Activated naive CD8-positive, alpha-beta T cell treated with anti-CD3 and anti-CD28 coated beads, Interleukin-2, amount 50 U/mL, for 24 hours (primary cell): ENCODE measurements around the gene AKAP6.

Experiments
- ATAC-seq: fragments of 150-1000 bp; cut with Tn5 transposase; one replicate; pipeline ENCODE4 v1.10.0; 2021
- DNase-seq: peaks from one replicate; pipeline ENCODE4 v3.0.0; 2021
- H3K27ac Mint-ChIP-seq: one replicate; pipeline ENCODE4 v1.8.0; 2021; ENCODE audit warnings: mild to moderate bottlenecking, mixed read lengths
- H3K27me3 Mint-ChIP-seq: one replicate; pipeline ENCODE4 v1.8.0; 2021; ENCODE audit warnings: mixed read lengths
- H3K36me3 Mint-ChIP-seq: one replicate; pipeline ENCODE4 v1.8.0; 2021; ENCODE audit warnings: low read depth, mixed read lengths
- H3K4me1 Mint-ChIP-seq: one replicate; pipeline ENCODE4 v1.8.0; 2021; ENCODE audit warnings: mixed read lengths
- H3K4me3 Mint-ChIP-seq: one replicate; pipeline ENCODE4 v1.8.0; 2021; ENCODE audit warnings: mild to moderate bottlenecking, moderate library complexity, mixed read lengths
- H3K9me3 Mint-ChIP-seq: one replicate; pipeline ENCODE4 v1.8.0; 2021; ENCODE audit warnings: mixed read lengths

Gene AKAP6

DNA sequence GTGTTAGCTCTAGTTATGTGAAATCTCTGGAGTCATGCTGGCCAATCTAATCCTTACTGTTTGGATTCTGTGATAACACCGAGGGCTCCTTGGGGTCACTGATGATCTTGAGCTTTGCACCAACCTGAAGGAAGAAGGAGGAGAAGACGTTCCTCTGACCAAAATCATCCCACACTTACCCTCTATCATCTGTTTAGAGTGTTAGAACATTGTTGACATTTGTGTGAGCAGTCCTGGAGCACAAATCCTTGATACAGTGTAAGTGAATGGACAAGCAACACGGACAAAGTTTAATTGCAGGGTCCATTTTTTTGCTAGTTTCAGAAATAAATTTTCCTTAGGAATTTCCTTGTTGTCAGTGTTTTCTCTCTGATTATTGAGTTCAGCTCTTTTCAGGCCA lies 181.7 kb downstream of the AKAP6 start:
- no peak for DNase-seq
- Mint-ChIP-seq H3K27ac (no peak overlapping the region), H3K4me1 (no peaks in the 10 kb centered on the region), H3K9me3 (no peaks in the 10 kb centered on the region), H3K4me3 (no peak overlapping the region), H3K27me3 (no peaks in the 10 kb centered on the region), H3K36me3 (no peaks in the 10 kb centered on the region)
- no peak for ATAC-seq

DNA sequence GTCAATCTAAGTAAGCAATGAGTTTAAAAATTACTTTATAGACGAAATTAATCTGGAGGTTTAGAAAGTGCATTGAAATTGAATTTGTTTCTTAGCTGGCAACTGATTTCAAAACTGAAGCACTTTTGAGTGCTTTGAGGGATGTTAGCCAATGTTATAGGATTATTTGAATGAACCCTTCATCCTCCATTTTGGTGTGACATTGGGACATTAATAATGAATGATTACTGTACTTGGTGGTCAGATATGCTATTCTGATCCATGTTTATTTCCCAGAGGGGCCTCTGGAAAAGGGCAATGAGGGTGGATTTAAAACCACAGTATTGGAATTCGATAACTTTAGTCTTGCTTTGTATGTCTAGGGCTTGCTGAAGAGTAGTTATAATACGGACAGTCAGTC lies 183.2 kb downstream of the AKAP6 start:
- H3K4me3 Mint-ChIP-seq = no peak overlapping the region
- DNase-seq (no peak), ATAC-seq (no peak)
- no peaks in the 10 kb centered on the region for H3K27me3 Mint-ChIP-seq
- no peaks in the 10 kb centered on the region for H3K36me3 Mint-ChIP-seq
- H3K4me1 Mint-ChIP-seq = no peaks in the 10 kb centered on the region
- no peaks in the 10 kb centered on the region for H3K9me3 Mint-ChIP-seq
- H3K27ac Mint-ChIP-seq = no peak overlapping the region

DNA sequence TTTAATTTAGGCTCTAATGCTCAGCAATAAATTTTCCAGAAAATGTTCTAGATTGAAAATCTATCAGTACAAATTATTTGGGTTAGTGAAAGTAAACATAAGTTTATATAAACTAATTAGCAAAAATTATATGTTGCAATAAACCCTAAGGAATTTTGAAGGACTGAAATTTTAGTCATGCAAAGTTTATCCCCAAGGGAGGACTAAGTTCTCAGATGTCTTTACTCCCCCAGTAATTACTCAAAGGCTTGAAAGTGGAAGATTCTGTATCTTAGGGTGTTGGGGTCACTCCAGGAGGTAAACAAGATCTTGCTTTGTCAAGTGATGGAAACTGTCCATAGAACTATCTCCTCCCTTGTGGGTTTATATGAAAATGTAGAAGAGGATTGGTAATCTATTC lies 183.7 kb downstream of the AKAP6 start:
- no peaks in the 10 kb centered on the region for H3K36me3 Mint-ChIP-seq
- ATAC-seq (no peak), DNase-seq (no peak)
- H3K9me3 Mint-ChIP-seq = no peaks in the 10 kb centered on the region
- no peaks in the 10 kb centered on the region for H3K27me3 Mint-ChIP-seq
- H3K4me1 Mint-ChIP-seq = no peaks in the 10 kb centered on the region
- no peak overlapping the region for H3K27ac Mint-ChIP-seq
- H3K4me3 Mint-ChIP-seq = no peak overlapping the region

GRCh38 chr14:32513571-32514009 lies 184.5 kb downstream of the AKAP6 start:
- peaks cover 6% of the 10 kb centered on the region for H3K9me3 Mint-ChIP-seq
- no peaks in the 10 kb centered on the region for H3K36me3 Mint-ChIP-seq
- H3K4me1 Mint-ChIP-seq = no peaks in the 10 kb centered on the region
- no peak for DNase-seq
- no peak overlapping the region for H3K4me3 Mint-ChIP-seq
- ATAC-seq = no peak
- H3K27ac Mint-ChIP-seq = no peak overlapping the region
- no peaks in the 10 kb centered on the region for H3K27me3 Mint-ChIP-seq

DNA sequence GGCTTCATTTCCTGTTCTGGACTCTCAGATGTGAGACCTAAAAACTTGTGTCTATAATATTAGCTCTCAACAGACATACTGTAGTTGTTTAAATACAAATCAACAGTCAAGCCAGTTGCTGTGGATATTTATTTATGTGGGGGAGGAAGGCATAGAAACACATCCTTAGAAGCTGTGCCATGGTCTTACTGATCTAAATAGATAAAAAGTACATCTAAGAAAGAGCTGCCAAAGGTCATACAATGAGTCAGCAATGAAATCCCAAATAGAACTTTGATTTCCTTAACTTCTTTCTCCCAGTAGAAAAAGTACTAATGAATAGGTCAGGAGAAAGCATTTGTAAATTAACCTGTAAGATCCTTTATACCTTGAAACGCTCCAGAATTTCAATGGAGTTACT lies 185.1 kb downstream of the AKAP6 start:
- H3K4me1 Mint-ChIP-seq = no peaks in the 10 kb centered on the region
- no peak overlapping the region for H3K4me3 Mint-ChIP-seq
- H3K36me3 Mint-ChIP-seq = no peaks in the 10 kb centered on the region
- no peak for ATAC-seq
- H3K27me3 Mint-ChIP-seq = no peaks in the 10 kb centered on the region
- H3K27ac Mint-ChIP-seq = no peak overlapping the region
- DNase-seq = no peak
- H3K9me3 Mint-ChIP-seq = peaks cover 9% of the 10 kb centered on the region

DNA sequence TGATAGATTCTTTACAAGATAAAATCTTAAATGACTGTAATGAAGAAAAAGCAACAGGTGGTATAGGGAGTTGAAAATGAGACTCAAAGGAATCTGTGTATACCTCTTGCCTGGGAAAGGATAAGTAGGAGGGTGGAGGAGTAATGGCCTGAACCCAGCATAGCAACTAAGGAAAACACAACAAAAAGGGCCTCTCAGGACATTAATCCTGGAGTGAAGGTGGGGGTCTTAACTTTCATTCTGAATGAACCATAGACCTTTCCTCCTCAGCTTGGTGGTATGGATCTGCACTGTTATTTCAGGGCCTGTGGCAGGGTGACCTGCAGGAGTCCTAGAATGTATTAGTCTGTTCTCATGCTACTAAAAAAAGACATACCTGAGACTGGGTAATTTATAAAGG lies 185.6 kb downstream of the AKAP6 start:
- Mint-ChIP-seq H3K9me3 (peaks cover 9% of the 10 kb centered on the region), H3K36me3 (no peaks in the 10 kb centered on the region), H3K4me3 (no peak overlapping the region)

GRCh38 chr14:32524609-32525375 lies 195.7 kb downstream of the AKAP6 start:
- Mint-ChIP-seq H3K36me3 (no peaks in the 10 kb centered on the region), H3K4me3 (no peak overlapping the region), H3K4me1 (no peaks in the 10 kb centered on the region), H3K27me3 (peaks cover 3% of the 10 kb centered on the region), H3K9me3 (peaks cover 12% of the 10 kb centered on the region), H3K27ac (no peak overlapping the region)
- DNase-seq = no peak
- ATAC-seq = no peak

More for the DNA sequence above, 185.6 kb downstream of the AKAP6 start:
- ATAC-seq (no peak), DNase-seq (no peak)
- Mint-ChIP-seq H3K27ac (no peak overlapping the region), H3K4me1 (no peaks in the 10 kb centered on the region), H3K27me3 (no peaks in the 10 kb centered on the region)

DNA sequence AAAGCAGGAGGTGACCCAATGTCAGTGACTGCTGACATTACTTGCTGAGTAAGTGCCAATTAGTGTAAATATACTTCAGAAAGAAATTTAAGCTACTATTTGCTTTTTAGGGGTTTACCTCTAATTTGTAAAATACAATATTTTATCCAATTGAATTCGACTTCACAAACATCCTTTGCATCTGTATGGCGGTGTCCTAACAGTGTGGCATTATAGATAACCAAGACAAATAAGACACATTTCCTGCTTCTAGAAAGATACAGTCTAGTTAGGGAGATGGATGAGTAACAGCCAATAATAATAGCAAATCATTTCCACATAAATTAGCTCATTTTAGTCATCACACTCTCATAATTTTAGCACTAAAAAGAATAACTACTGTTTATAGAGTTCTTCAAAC lies 196.5 kb downstream of the AKAP6 start:
- DNase-seq (no peak), ATAC-seq (no peak)
- H3K36me3 Mint-ChIP-seq = no peaks in the 10 kb centered on the region
- H3K27me3 Mint-ChIP-seq = peaks cover 3% of the 10 kb centered on the region
- no peaks in the 10 kb centered on the region for H3K4me1 Mint-ChIP-seq
- no peak overlapping the region for H3K4me3 Mint-ChIP-seq
- H3K9me3 Mint-ChIP-seq = peaks cover 6% of the 10 kb centered on the region
- H3K27ac Mint-ChIP-seq = no peak overlapping the region

DNA sequence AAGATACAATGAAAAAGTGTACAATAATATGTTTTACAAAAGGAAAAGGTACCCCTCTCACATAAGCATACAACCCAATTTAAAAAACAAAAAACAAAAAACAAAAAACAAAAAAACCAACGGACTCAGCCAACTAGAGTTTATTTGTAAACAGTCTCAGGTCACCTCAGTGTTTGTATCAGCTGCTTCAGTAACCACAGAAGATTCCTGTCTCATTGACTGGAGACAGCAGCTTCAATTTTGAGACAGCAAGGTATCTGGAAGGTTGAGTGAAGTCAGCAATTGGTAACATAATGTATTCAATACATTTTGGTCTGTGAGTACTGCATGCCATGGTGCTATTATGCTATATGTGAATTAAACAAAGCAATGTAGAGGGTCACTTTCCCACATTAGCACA lies 201.7 kb downstream of the AKAP6 start:
- H3K4me1 Mint-ChIP-seq = no peaks in the 10 kb centered on the region
- no peak overlapping the region for H3K4me3 Mint-ChIP-seq
- H3K27me3 Mint-ChIP-seq = peaks cover 3% of the 10 kb centered on the region
- no peak overlapping the region for H3K27ac Mint-ChIP-seq
- DNase-seq (no peak), ATAC-seq (no peak)
- no peaks in the 10 kb centered on the region for H3K9me3 Mint-ChIP-seq
- H3K36me3 Mint-ChIP-seq = no peaks in the 10 kb centered on the region

DNA sequence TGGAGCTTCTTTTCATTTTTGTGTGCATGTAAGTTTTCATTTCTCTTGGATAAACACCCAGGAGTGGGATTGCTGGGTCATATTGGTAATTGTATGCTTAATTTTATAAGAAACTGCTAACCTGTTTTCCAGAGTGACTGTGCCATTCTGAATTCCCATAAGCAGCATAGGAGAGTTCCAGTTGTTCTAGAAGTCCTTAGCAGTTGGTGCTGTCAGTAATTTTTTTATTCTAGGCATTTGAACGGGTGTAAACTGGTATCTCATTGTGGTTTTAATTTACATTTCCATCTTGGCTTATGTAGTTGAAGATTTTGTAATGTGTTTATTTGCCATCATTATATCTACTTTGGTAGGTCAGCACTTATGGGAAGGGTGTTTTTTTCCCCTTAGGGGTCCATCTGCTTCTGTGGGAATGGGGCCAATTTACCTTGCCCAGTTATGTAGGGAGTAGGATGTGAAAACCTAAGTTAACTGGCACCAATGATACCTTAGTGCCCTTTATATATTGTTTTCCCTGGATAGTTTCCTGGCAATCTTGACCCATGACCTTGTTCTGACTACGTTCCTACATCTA lies 202.9 kb downstream of the AKAP6 start:
- Mint-ChIP-seq H3K4me3 (no peak overlapping the region), H3K36me3 (no peaks in the 10 kb centered on the region), H3K27ac (no peak overlapping the region), H3K4me1 (no peaks in the 10 kb centered on the region), H3K9me3 (no peaks in the 10 kb centered on the region), H3K27me3 (peaks cover 3% of the 10 kb centered on the region)
- DNase-seq = no peak
- ATAC-seq = no peak

DNA sequence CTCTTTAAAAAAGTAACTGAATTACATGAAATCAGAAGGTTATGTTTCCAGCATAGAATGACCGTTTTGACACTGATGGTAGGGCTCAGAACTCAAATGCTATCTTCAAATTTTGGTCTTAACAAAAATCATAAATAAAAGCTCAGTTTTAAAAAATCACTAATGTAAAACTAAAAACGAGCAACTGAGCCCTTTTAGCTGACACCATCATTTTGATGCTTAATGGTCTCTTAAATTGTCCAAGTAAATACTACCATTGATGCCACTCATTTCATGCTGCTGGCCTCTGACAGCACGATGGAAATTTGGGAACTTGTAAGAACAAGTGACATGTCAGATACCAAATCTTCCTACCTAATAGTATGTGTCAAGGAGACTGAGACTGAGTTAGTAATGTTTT lies 205.0 kb downstream of the AKAP6 start:
- Mint-ChIP-seq H3K4me3 (no peak overlapping the region), H3K4me1 (no peaks in the 10 kb centered on the region), H3K36me3 (no peaks in the 10 kb centered on the region), H3K27me3 (peaks cover under 1% of the 10 kb centered on the region), H3K27ac (no peak overlapping the region), H3K9me3 (no peaks in the 10 kb centered on the region)
- no peak for ATAC-seq
- DNase-seq = no peak

GRCh38 chr14:32536175-32536574 lies 207.1 kb downstream of the AKAP6 start:
- Mint-ChIP-seq H3K4me3 (no peak overlapping the region), H3K27me3 (peaks cover 2% of the 10 kb centered on the region)
- no peak for ATAC-seq

DNA sequence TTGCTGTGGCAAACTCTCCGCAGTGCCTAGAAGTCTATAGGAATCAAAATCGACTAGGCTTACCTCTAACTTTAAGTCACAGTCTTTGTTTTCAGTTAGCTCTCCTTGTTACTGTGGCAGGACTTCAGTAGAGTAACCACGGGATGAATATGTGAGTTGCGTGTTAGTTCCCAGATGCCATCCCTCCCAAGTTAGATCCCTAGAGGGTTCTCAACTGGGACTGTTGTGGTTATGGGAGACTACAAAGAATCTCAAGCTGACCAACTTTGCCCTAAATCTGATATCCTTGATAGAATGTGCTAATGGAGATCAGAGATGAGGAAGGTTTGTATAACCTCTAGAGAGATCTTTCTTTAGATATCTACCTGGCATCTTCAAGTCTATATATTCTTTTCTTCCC lies 208.1 kb downstream of the AKAP6 start:
- ATAC-seq (no peak), DNase-seq (no peak)
- H3K27ac Mint-ChIP-seq = no peak overlapping the region
- no peaks in the 10 kb centered on the region for H3K9me3 Mint-ChIP-seq
- no peaks in the 10 kb centered on the region for H3K36me3 Mint-ChIP-seq
- H3K27me3 Mint-ChIP-seq = peaks cover 2% of the 10 kb centered on the region
- no peaks in the 10 kb centered on the region for H3K4me1 Mint-ChIP-seq
- H3K4me3 Mint-ChIP-seq = no peak overlapping the region

More at GRCh38 chr14:32536175-32536574, 207.1 kb downstream of the AKAP6 start:
- no peak for DNase-seq
- no peaks in the 10 kb centered on the region for H3K36me3 Mint-ChIP-seq
- no peaks in the 10 kb centered on the region for H3K9me3 Mint-ChIP-seq
- no peak overlapping the region for H3K27ac Mint-ChIP-seq
- H3K4me1 Mint-ChIP-seq = no peaks in the 10 kb centered on the region

- Mint-ChIP-seq H3K27me3 (peaks cover 2% of the 10 kb centered on the region), H3K4me3 (no peak overlapping the region), H3K36me3 (no peaks in the 10 kb centered on the region), H3K9me3 (no peaks in the 10 kb centered on the region), H3K4me1 (no peaks in the 10 kb centered on the region), H3K27ac (no peak overlapping the region)
- ATAC-seq = no peak
- no peak for DNase-seq
Measured at GRCh38 chr14:32542507-32542906, 213.4 kb downstream of the AKAP6 start.

GRCh38 chr14:32545095-32545494 lies 216.0 kb downstream of the AKAP6 start:
- H3K36me3 Mint-ChIP-seq = no peaks in the 10 kb centered on the region
- H3K27ac Mint-ChIP-seq = no peak overlapping the region
- no peak for DNase-seq
- no peaks in the 10 kb centered on the region for H3K27me3 Mint-ChIP-seq
- H3K9me3 Mint-ChIP-seq = no peaks in the 10 kb centered on the region
- no peak overlapping the region for H3K4me3 Mint-ChIP-seq
- H3K4me1 Mint-ChIP-seq = no peaks in the 10 kb centered on the region
- no peak for ATAC-seq
